Neural progenitor cell (in vitro differentiated cells): ENCODE results near the gene RITA1. TPM values are rescaled to one million over a fixed set of nuclear protein-coding genes. Genes with fewer than 3 reads are reported as not detected.
A peak's percentile ranks its signal among the peaks of the same experiment; 100 is the strongest.

Experiments
- DNase-seq: peaks from one replicate; pipeline ENCODE4 v3.0.0-alpha.2; 2016; ENCODE audit warnings: low spot score
- H2AFZ ChIP-seq: fragments of 200-600 bp; sonication (generic); replicated peaks from 2 replicates; pipeline ENCODE4 v1.6.1; 2016; ENCODE audit warnings: antibody characterized with exemption
- H3F3A ChIP-seq: fragments of 200-600 bp; sonication (generic); 2 replicates; pipeline ENCODE4 v1.6.1; 2016; ENCODE audit warnings: antibody characterized with exemption, low read depth
- H3K27ac ChIP-seq: fragments of 200-600 bp; sonication (generic); 2 replicates; pipeline ENCODE4 v1.5.1; 2016; ENCODE audit warnings: mild to moderate bottlenecking
- H3K27me3 ChIP-seq: fragments of 200-600 bp; sonication (generic); 2 replicates; pipeline ENCODE4 v1.6.1; 2016; ENCODE audit warnings: mild to moderate bottlenecking, moderate library complexity
- H3K36me3 ChIP-seq: fragments of 200-600 bp; sonication (generic); 2 replicates; pipeline ENCODE4 v1.5.1; 2016
- H3K4me1 ChIP-seq: fragments of 200-600 bp; sonication (generic); 2 replicates; pipeline ENCODE4 v1.6.1; 2016; ENCODE audit warnings: mixed run types
- H3K4me2 ChIP-seq: fragments of 200-600 bp; sonication (generic); 2 replicates; pipeline ENCODE4 v1.6.1; 2016
- H3K4me3 ChIP-seq: fragments of 200-600 bp; sonication (generic); 2 replicates; pipeline ENCODE4 v1.5.1; 2016
- H3K79me2 ChIP-seq: fragments of 200-600 bp; sonication (generic); 2 replicates; pipeline ENCODE4 v1.6.1; 2016; ENCODE audit warnings: low read depth
- H3K9ac ChIP-seq: fragments of 200-600 bp; sonication (generic); 2 replicates; pipeline ENCODE4 v1.6.1; 2016
- H3K9me3 ChIP-seq: fragments of 200-600 bp; sonication (generic); 2 replicates; pipeline ENCODE4 v1.5.1; 2016; ENCODE audit warnings: low read depth
- H4K20me1 ChIP-seq: fragments of 200-600 bp; sonication (generic); 2 replicates; pipeline ENCODE4 v1.6.1; 2016; ENCODE audit warnings: low read depth
- H3K27ac Mint-ChIP-seq: 3 replicates; pipeline ENCODE4 v1.8.0; 2021; ENCODE audit warnings: mixed read lengths
- H3K27me3 Mint-ChIP-seq: 2 replicates; pipeline ENCODE4 v1.8.0; 2022; ENCODE audit warnings: low read depth, mild to moderate bottlenecking, inconsistent platforms, moderate library complexity, mixed read lengths; ENCODE audit not compliant: insufficient read depth
- H3K36me3 Mint-ChIP-seq: 3 replicates; pipeline ENCODE4 v1.8.0; 2021; ENCODE audit warnings: mixed read lengths
- H3K4me1 Mint-ChIP-seq: 3 replicates; pipeline ENCODE4 v1.8.0; 2021; ENCODE audit warnings: mixed read lengths
- H3K4me3 Mint-ChIP-seq: 3 replicates; pipeline ENCODE4 v1.8.0; 2021; ENCODE audit warnings: mild to moderate bottlenecking, moderate library complexity, mixed read lengths
- H3K9me3 Mint-ChIP-seq: 3 replicates; pipeline ENCODE4 v1.8.0; 2020; ENCODE audit warnings: mixed read lengths
- CTCF ChIP-seq: fragments of 200-600 bp; sonication (generic); IDR thresholded peaks from 2 replicates; pipeline ENCODE4 v1.5.1; 2017; ENCODE audit warnings: antibody characterized with exemption, mild to moderate bottlenecking
- EZH2 ChIP-seq: fragments of 200-600 bp; sonication (generic); IDR thresholded peaks from 2 replicates; pipeline ENCODE4 v1.6.1; 2017; ENCODE audit warnings: antibody characterized with exemption, mild to moderate bottlenecking, moderate library complexity
- EZH2phosphoT487 ChIP-seq: fragments of 200-600 bp; sonication (generic); IDR thresholded peaks from 2 replicates; pipeline ENCODE4 v1.6.1; 2017; ENCODE audit warnings: antibody characterized with exemption
- total RNA-seq: library from RNA; depleted of rRNA; stranded (reverse); fragments of >200 nt; gene quantifications from 2 replicates; pipeline ENCODE4 v1.2.3, GENCODE V29; 2015; ENCODE audit warnings: low replicate concordance

RITA1 gene
- total RNA-seq, 1 donor from 2014 or later = 13.7 TPM

- H3K79me2 ChIP-seq = no peaks in the 10 kb centered on the region
- no peak overlapping the region for H3K9ac ChIP-seq
- no peak overlapping the region for H3K27ac Mint-ChIP-seq
- no peaks in the 10 kb centered on the region for H3K27me3 ChIP-seq
- no peak for DNase-seq
- peaks cover 6% of the 10 kb centered on the region for H3F3A ChIP-seq
- H3K36me3 Mint-ChIP-seq = peaks cover 40% of the 10 kb centered on the region
- no peak overlapping the region for H3K4me2 ChIP-seq
- peaks cover 2% of the 10 kb centered on the region for H3K27me3 Mint-ChIP-seq
- H3K9me3 Mint-ChIP-seq = no peaks in the 10 kb centered on the region
- H3K36me3 ChIP-seq = peaks cover 6% of the 10 kb centered on the region
- TF ChIP-seq EZH2 (no peak), CTCF (no peak), EZH2phosphoT487 (no peak)
- H3K27ac ChIP-seq = no peak overlapping the region
- no peaks in the 10 kb centered on the region for H3K4me1 ChIP-seq
- no peak overlapping the region for H2AFZ ChIP-seq
- no peak overlapping the region for H3K4me3 ChIP-seq
- H3K4me3 Mint-ChIP-seq = no peak overlapping the region
- peaks cover 7% of the 10 kb centered on the region for H4K20me1 ChIP-seq
- no peaks in the 10 kb centered on the region for H3K4me1 Mint-ChIP-seq
- no peaks in the 10 kb centered on the region for H3K9me3 ChIP-seq
These were observed 12.3 kb upstream of the RITA1 start for GRCh38 chr12:113173081-113173698.

DNA sequence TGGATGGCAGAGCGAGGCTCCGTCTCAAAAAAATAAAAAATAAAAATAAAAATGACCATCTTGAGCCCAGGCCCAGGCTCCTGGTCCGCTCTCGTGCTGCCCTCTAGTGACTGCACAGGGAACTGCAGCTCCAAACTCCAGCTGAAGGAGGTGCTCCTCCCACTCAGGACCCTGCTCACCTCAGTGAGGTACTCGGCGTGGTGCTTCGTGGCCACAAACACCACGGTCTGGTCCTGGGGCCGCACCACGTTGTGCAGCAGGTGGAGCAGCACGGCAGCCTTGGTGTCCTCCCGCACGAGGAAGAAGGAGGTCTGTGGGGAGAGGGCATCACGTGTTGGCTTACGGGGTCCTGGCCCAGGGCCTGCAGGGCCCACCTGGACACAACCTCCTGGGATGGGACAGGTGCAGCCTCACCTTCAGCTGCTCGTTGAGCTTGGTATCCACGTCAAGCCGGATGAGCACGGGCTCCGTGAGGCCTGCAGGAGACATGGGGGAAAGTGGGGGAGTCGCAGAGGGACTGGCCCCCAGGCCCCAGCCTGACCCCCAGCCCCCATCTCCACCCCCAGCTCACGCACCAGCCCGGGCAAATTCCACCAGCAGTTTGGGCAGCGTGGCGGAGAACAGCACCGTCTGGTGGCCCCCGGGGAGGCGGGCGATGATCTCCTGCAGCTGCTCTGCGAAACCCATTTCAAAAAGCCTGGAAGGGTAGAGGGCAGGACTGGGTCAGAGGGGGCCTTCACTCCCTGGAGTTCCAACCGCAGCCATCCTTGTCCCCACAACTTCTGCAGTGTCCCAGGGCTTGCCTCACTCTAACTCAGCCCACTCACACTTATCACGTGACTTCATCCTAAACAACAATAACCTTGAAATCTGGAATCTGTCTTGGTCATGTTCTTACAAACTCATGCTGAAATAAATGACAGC, 10.8 kb upstream of the RITA1 start:
- Histone ChIP-seq H3K4me2 (no peak overlapping the region), H3K4me1 (no peaks in the 10 kb centered on the region), H3K27me3 (no peaks in the 10 kb centered on the region), H3K79me2 (no peaks in the 10 kb centered on the region), H4K20me1 (peaks cover 7% of the 10 kb centered on the region), H3K9me3 (no peaks in the 10 kb centered on the region), H3K9ac (no peak overlapping the region), H3K4me3 (no peak overlapping the region), H3F3A (peaks cover 6% of the 10 kb centered on the region), H3K36me3 (peaks cover 6% of the 10 kb centered on the region), H2AFZ (no peak overlapping the region), H3K27ac (no peak overlapping the region)
- Mint-ChIP-seq H3K36me3 (peaks cover 45% of the 10 kb centered on the region), H3K4me3 (no peak overlapping the region), H3K27ac (no peak overlapping the region), H3K4me1 (no peaks in the 10 kb centered on the region), H3K9me3 (no peaks in the 10 kb centered on the region), H3K27me3 (peaks cover 2% of the 10 kb centered on the region)
- peak; percentile 67 for DNase-seq
- no peak for TF ChIP-seq EZH2phosphoT487
- peak; percentile 97 for TF ChIP-seq CTCF

- Histone ChIP-seq H2AFZ (no peak overlapping the region), H3K4me1 (no peaks in the 10 kb centered on the region), H3K4me3 (no peak overlapping the region), H4K20me1 (peaks cover 24% of the 10 kb centered on the region), H3K27me3 (no peaks in the 10 kb centered on the region), H3K27ac (no peak overlapping the region), H3K4me2 (no peak overlapping the region), H3K79me2 (peaks cover 27% of the 10 kb centered on the region), H3K9me3 (no peaks in the 10 kb centered on the region), H3K36me3 (peaks cover 4% of the 10 kb centered on the region), H3F3A (peaks cover 6% of the 10 kb centered on the region), H3K9ac (no peak overlapping the region)
- TF ChIP-seq CTCF (no peak), EZH2phosphoT487 (no peak), EZH2 (no peak)
- Mint-ChIP-seq H3K36me3 (peaks cover 36% of the 10 kb centered on the region), H3K27ac (no peak overlapping the region), H3K4me3 (no peak overlapping the region), H3K4me1 (no peaks in the 10 kb centered on the region), H3K9me3 (no peaks in the 10 kb centered on the region), H3K27me3 (peaks cover 6% of the 10 kb centered on the region)
- no peak for DNase-seq
These were observed 6.5 kb upstream of the RITA1 start for GRCh38 chr12:113179023-113179422.
